ENCODE results near the gene COX4I1. TPM values are rescaled to one million over a fixed set of nuclear protein-coding genes. Genes with fewer than 3 reads are reported as not detected.
A peak's percentile ranks its signal among the peaks of the same experiment; 100 is the strongest.

Gene COX4I1
- total RNA-seq, 2 donors from 2014 or later, result 436 to 471 TPM

GRCh38 chr16:85800321-85800669 lies 800 bp downstream of the COX4I1 start:
- Mint-ChIP-seq H3K27me3 (ENCODE audit: insufficient read depth) (no peaks in the 10 kb centered on the region), H3K9me3 (no peaks in the 10 kb centered on the region), H3K36me3 (ENCODE audit: low read depth) (peaks cover 64% of the 10 kb centered on the region), H3K4me1 (peaks cover 29% of the 10 kb centered on the region), H3K4me3 (peak overlapping the region; percentile 78), H3K27ac (peak overlapping the region; percentile 96)
- peak overlapping the region; percentile 90 for H3K9ac ChIP-seq (ENCODE audit: extremely low read depth, low read length, poor library complexity, severe bottlenecking)
- peaks cover 66% of the 10 kb centered on the region for H3K36me3 ChIP-seq (ENCODE audit: control insufficient read depth, insufficient read depth, low read length)
- H3K4me1 ChIP-seq (ENCODE audit: control insufficient read depth, insufficient read depth, low read length), result no peaks in the 10 kb centered on the region
- no peak for DNase-seq
- TF ChIP-seq, protein P1, sequence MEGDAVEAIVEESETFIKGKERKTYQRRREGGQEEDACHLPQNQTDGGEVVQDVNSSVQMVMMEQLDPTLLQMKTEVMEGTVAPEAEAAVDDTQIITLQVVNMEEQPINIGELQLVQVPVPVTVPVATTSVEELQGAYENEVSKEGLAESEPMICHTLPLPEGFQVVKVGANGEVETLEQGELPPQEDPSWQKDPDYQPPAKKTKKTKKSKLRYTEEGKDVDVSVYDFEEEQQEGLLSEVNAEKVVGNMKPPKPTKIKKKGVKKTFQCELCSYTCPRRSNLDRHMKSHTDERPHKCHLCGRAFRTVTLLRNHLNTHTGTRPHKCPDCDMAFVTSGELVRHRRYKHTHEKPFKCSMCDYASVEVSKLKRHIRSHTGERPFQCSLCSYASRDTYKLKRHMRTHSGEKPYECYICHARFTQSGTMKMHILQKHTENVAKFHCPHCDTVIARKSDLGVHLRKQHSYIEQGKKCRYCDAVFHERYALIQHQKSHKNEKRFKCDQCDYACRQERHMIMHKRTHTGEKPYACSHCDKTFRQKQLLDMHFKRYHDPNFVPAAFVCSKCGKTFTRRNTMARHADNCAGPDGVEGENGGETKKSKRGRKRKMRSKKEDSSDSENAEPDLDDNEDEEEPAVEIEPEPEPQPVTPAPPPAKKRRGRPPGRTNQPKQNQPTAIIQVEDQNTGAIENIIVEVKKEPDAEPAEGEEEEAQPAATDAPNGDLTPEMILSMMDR (conservative IDR thresholded peaks at IDR 0.05), result no peak
- no peaks in the 10 kb centered on the region for H3K27me3 ChIP-seq (ENCODE audit: control insufficient read depth, insufficient read depth, low read length, poor library complexity, severe bottlenecking)
- peak overlapping the region; percentile 69 for H3K27ac ChIP-seq (ENCODE audit: low read depth, low read length)
- H3K9me3 ChIP-seq (ENCODE audit: control insufficient read depth, low read length), result no peaks in the 10 kb centered on the region
- WGBS, 2 experiments (ENCODE audit: insufficient coverage in 1 of 2, insufficient read length in 1 of 2), result 21 to 22% methylated on average over 6 to 9 of the region's 9 CpGs
- H3K4me3 ChIP-seq (ENCODE audit: low read length), result peak overlapping the region; percentile 91

GRCh38 chr16:85803570-85803969 lies 4.1 kb downstream of the COX4I1 start:
- Mint-ChIP-seq H3K27me3 (ENCODE audit: insufficient read depth) (no peaks in the 10 kb centered on the region), H3K4me1 (peaks cover 5% of the 10 kb centered on the region), H3K4me3 (no peak overlapping the region), H3K36me3 (ENCODE audit: low read depth) (peaks cover 57% of the 10 kb centered on the region), H3K9me3 (no peaks in the 10 kb centered on the region), H3K27ac (peak overlapping the region; percentile 65)
- WGBS, 2 experiments (ENCODE audit: insufficient coverage in 1 of 2, insufficient read length in 1 of 2), result 79 to 81% methylated on average over 10 to 13 of the region's 14 CpGs
- no peak for DNase-seq
- peaks cover 63% of the 10 kb centered on the region for H3K36me3 ChIP-seq (ENCODE audit: control insufficient read depth, insufficient read depth, low read length)
- TF ChIP-seq, protein P1 (conservative IDR thresholded peaks at IDR 0.05), result no peak
- no peak overlapping the region for H3K9ac ChIP-seq (ENCODE audit: extremely low read depth, low read length, poor library complexity, severe bottlenecking)
- no peak overlapping the region for H3K27ac ChIP-seq (ENCODE audit: low read depth, low read length)
- H3K4me1 ChIP-seq (ENCODE audit: control insufficient read depth, insufficient read depth, low read length), result no peaks in the 10 kb centered on the region
- no peaks in the 10 kb centered on the region for H3K9me3 ChIP-seq (ENCODE audit: control insufficient read depth, low read length)
- H3K27me3 ChIP-seq (ENCODE audit: control insufficient read depth, insufficient read depth, low read length, poor library complexity, severe bottlenecking), result no peaks in the 10 kb centered on the region
- no peak overlapping the region for H3K4me3 ChIP-seq (ENCODE audit: low read length)

GRCh38 chr16:85805442-85806045 lies 6.0 kb downstream of the COX4I1 start:
- Histone ChIP-seq H3K27me3 (ENCODE audit: control insufficient read depth, insufficient read depth, low read length, poor library complexity, severe bottlenecking) (no peaks in the 10 kb centered on the region), H3K27ac (ENCODE audit: low read depth, low read length) (no peak overlapping the region), H3K9ac (ENCODE audit: extremely low read depth, low read length, poor library complexity, severe bottlenecking) (no peak overlapping the region), H3K4me3 (ENCODE audit: low read length) (no peak overlapping the region), H3K9me3 (ENCODE audit: control insufficient read depth, low read length) (no peaks in the 10 kb centered on the region), H3K36me3 (ENCODE audit: control insufficient read depth, insufficient read depth, low read length) (peaks cover 63% of the 10 kb centered on the region), H3K4me1 (ENCODE audit: control insufficient read depth, insufficient read depth, low read length) (no peaks in the 10 kb centered on the region)
- DNase-seq, result no peak
- WGBS, 2 experiments (ENCODE audit: insufficient coverage in 1 of 2, insufficient read length in 1 of 2), result 86 to 97% methylated on average over 10 to 18 of the region's 18 CpGs
- H3K36me3 Mint-ChIP-seq (ENCODE audit: low read depth), result peaks cover 61% of the 10 kb centered on the region
- no peak overlapping the region for H3K27ac Mint-ChIP-seq
- H3K4me1 Mint-ChIP-seq, result no peaks in the 10 kb centered on the region
- TF ChIP-seq, protein P1 (conservative IDR thresholded peaks at IDR 0.05), result no peak
- no peak overlapping the region for H3K4me3 Mint-ChIP-seq
- peaks cover 5% of the 10 kb centered on the region for H3K9me3 Mint-ChIP-seq
- H3K27me3 Mint-ChIP-seq (ENCODE audit: insufficient read depth), result no peaks in the 10 kb centered on the region

All from endodermal cell (in vitro differentiated cells).